H1 (cell line): ENCODE measurements around the gene SLC25A26.

Experiments used
- CBX8 ChIP-seq: fragments of 300-800, 300-1000 bp; sonication (generic); IDR thresholded peaks from 2 replicates; pipeline ENCODE4 v1.7.1; 2016; ENCODE audit warnings: low read depth, low read length, borderline replicate concordance
- CTCF ChIP-seq, 3 experiments: IDR thresholded peaks; 1 replicate in 2 of 3; 2 replicates in 1 of 3; pipeline versions ENCODE4 v1.5.1 to v1.6.1; 2011; ENCODE audit warnings: low read length in 3 of 3, mild to moderate bottlenecking in 3 of 3, inconsistent platforms in 2 of 3, low read depth in 1 of 3, moderate library complexity in 1 of 3; ENCODE audit not compliant: insufficient read depth in 1 of 3; ENCODE audit errors: control extremely low read depth in 1 of 3
- EZH2 ChIP-seq: fragments of 200-600 bp; sonication (generic); IDR thresholded peaks from 2 replicates; pipeline ENCODE4 v1.7.1; 2012; ENCODE audit warnings: low read depth, mild to moderate bottlenecking, moderate library complexity, low read length, inconsistent platforms; ENCODE audit not compliant: severe bottlenecking
- NRF1 ChIP-seq: IDR thresholded peaks from 2 replicates; pipeline ENCODE4 v1.6.1; 2011; ENCODE audit warnings: mild to moderate bottlenecking, low read depth, low read length, improper control_type of control experiment
- PHF8 ChIP-seq: fragments of 200-600 bp; sonication (generic); conservative IDR thresholded peaks from 2 replicates; pipeline ENCODE4 v1.7.1; 2012; ENCODE audit warnings: low read depth, mild to moderate bottlenecking, inconsistent platforms, low read length, moderate library complexity
- POLR2A ChIP-seq, 2 experiments: IDR thresholded peaks; 1 replicate in 1 of 2; 2 replicates in 1 of 2; pipeline ENCODE4 v1.6.1; 2011; ENCODE audit warnings: low read depth in 2 of 2, low read length in 2 of 2, mild to moderate bottlenecking in 2 of 2; ENCODE audit errors: control extremely low read depth in 1 of 2
- POLR2AphosphoS5 ChIP-seq: IDR thresholded peaks from 2 replicates; pipeline ENCODE4 v1.6.1; 2011; ENCODE audit warnings: low read depth, low read length
- SIX5 ChIP-seq: IDR thresholded peaks from 2 replicates; pipeline ENCODE4 v1.6.1; 2011; ENCODE audit warnings: mild to moderate bottlenecking, low read depth, low read length
- SP4 ChIP-seq: IDR thresholded peaks from 2 replicates; pipeline ENCODE4 v1.6.1; 2012; ENCODE audit warnings: low read length, inconsistent platforms

- no peak for TF ChIP-seq SP4
- no peak for TF ChIP-seq POLR2AphosphoS5
- no peak for TF ChIP-seq EZH2
- no peak for TF ChIP-seq POLR2A (IDR thresholded peaks at IDR 0.05; ENCODE audit: control extremely low read depth in 1 of 2, low read depth in 2 of 2, low read length in 2 of 2)
- TF ChIP-seq PHF8: no peak
- no peak for TF ChIP-seq CBX8
- TF ChIP-seq CTCF (IDR thresholded peaks at IDR 0.05; ENCODE audit: control extremely low read depth in 1 of 3, insufficient read depth in 1 of 3, low read depth in 1 of 3, low read length in 3 of 3): no peak
- TF ChIP-seq SIX5: no peak
- TF ChIP-seq NRF1: no peak
Observed at GRCh38 chr3:66322436-66322835, 101.6 kb downstream of the SLC25A26 start.
